ENCODE measurements around the gene KPNA2. TPM values are rescaled to one million over a fixed set of nuclear protein-coding genes. Genes with fewer than 3 reads are reported as not detected.
"Not testable (repeated sequence)": the region's sequence is repeated elsewhere in the genome, so short reads cannot be mapped to it uniquely, and the experiment has no call there.

Gene KPNA2
- 165 TPM for polyA plus RNA-seq (2013, experiment 1 of 2; ENCODE audit: insufficient read length)
- 162 TPM for polyA plus RNA-seq (2013, experiment 2 of 2; ENCODE audit: insufficient read length)

GRCh38 chr17:68035523-68036303 is at the start of gene KPNA2:
TSS of gene KPNA2 (plus strand) at chr17:68035735. CDS start at chr17:68037133, 1,398 bp downstream.
- peak; percentile 99 for DNase-seq

- no peak for DNase-seq
These were observed 44.6 kb upstream of the KPNA2 start for GRCh38 chr17:67990909-67991308.

- DNase-seq: no peak
These were observed 42.9 kb upstream of the KPNA2 start for GRCh38 chr17:67992548-67993152.

- DNase-seq: peak; percentile 91
These were observed 42.2 kb upstream of the KPNA2 start for GRCh38 chr17:67993153-67993997.

GRCh38 chr17:67993998-67994361 is 41.6 kb upstream of the KPNA2 start:
- no peak for DNase-seq

GRCh38 chr17:67994817-67995569 is 40.5 kb upstream of the KPNA2 start:
- DNase-seq: peak; percentile 54

- no peak for DNase-seq
These were observed 39.8 kb upstream of the KPNA2 start for GRCh38 chr17:67995570-67996263.

GRCh38 chr17:67996301-67997171 is 39.0 kb upstream of the KPNA2 start, which contains the start of gene C17orf58:
TSS of gene C17orf58 (minus strand) at chr17:67996469. CDS start at chr17:67996198, 271 bp downstream.
- peak; percentile 19 for DNase-seq

- DNase-seq: no peak
These were observed 37.1 kb upstream of the KPNA2 start for GRCh38 chr17:67998466-67998865.

GRCh38 chr17:67999291-67999911 is 36.1 kb upstream of the KPNA2 start:
- DNase-seq: no peak

GRCh38 chr17:68004201-68004600 is 31.3 kb upstream of the KPNA2 start:
- no peak for DNase-seq

- peak; percentile 21 for DNase-seq
These were observed 28.7 kb upstream of the KPNA2 start for GRCh38 chr17:68006797-68007196.

- no peak for DNase-seq
These were observed 24.3 kb upstream of the KPNA2 start for GRCh38 chr17:68011199-68011665.

GRCh38 chr17:68013385-68013784 is 22.1 kb upstream of the KPNA2 start:
- no peak for DNase-seq

- DNase-seq: no peak
These were observed 20.3 kb upstream of the KPNA2 start for GRCh38 chr17:68015081-68015723.

- DNase-seq: no peak
These were observed 18.7 kb upstream of the KPNA2 start for GRCh38 chr17:68016838-68017237.

- not testable (repeated sequence) for DNase-seq
These were observed 17.0 kb upstream of the KPNA2 start for GRCh38 chr17:68018493-68018892.

GRCh38 chr17:68019336-68019674 is 16.2 kb upstream of the KPNA2 start:
- DNase-seq: no peak

GRCh38 chr17:68019675-68020408 is 15.7 kb upstream of the KPNA2 start:
- DNase-seq: peak; percentile 95

All from fibroblast of skin of scalp (primary cell).